ENCODE measurements around the gene CWC22. TPM values are rescaled to one million over a fixed set of nuclear protein-coding genes. Genes with fewer than 3 reads are reported as not detected.
A peak's percentile ranks its signal among the peaks of the same experiment; 100 is the strongest.

Gene CWC22
- total RNA-seq, 1 experiment from 2014 or later = 34.0 TPM

DNA sequence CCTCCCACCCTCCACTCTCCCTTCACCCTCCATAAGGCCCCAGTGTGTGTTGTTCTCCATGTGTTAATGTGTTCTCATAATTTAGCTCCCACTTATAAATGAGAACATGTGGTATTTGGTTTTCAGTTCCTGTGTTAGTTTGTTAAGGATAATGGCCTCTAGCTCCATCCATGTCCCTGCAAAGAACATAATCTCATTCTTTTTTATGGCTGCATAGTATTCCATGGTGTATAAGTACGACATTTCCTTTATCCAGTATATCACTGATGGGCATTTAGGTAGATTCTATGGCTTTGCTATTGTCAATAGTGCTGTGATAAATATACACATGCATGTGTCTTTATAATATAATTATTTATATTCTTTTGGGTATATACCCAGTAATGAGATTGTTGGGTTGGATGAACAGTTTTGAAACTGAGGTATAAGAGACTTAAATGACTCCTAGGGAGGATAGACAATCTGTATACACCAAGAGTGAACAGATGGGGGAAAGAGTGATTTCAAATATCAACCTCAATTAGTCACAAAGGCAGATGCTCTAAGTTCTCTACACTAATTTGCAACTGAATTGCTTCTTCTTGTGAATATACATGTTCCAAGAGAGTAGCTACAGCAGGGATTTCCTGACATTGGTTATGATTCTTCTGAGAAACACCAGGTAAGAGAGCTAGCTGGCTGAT lies 23.7 kb downstream of the CWC22 start:
- no peaks in the 10 kb centered on the region for H3K4me1 Mint-ChIP-seq (ENCODE audit: insufficient read depth, unreplicated experiment)
- no TSS peak for BruUV-seq (replicated peaks)
- no peak for DNase-seq (ENCODE audit: unreplicated experiment)
- TF ChIP-seq, protein P1, sequence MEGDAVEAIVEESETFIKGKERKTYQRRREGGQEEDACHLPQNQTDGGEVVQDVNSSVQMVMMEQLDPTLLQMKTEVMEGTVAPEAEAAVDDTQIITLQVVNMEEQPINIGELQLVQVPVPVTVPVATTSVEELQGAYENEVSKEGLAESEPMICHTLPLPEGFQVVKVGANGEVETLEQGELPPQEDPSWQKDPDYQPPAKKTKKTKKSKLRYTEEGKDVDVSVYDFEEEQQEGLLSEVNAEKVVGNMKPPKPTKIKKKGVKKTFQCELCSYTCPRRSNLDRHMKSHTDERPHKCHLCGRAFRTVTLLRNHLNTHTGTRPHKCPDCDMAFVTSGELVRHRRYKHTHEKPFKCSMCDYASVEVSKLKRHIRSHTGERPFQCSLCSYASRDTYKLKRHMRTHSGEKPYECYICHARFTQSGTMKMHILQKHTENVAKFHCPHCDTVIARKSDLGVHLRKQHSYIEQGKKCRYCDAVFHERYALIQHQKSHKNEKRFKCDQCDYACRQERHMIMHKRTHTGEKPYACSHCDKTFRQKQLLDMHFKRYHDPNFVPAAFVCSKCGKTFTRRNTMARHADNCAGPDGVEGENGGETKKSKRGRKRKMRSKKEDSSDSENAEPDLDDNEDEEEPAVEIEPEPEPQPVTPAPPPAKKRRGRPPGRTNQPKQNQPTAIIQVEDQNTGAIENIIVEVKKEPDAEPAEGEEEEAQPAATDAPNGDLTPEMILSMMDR (IDR thresholded peaks at IDR 0.05; ENCODE audit: unreplicated experiment) = no peak
- no peak overlapping the region for H3K27ac Mint-ChIP-seq (ENCODE audit: low read depth, unreplicated experiment)
- H3K4me3 Mint-ChIP-seq (ENCODE audit: unreplicated experiment) = no peak overlapping the region
- peaks cover 84% of the 10 kb centered on the region for H3K36me3 Mint-ChIP-seq (ENCODE audit: insufficient read depth, unreplicated experiment)
- no peaks in the 10 kb centered on the region for H3K9me3 Mint-ChIP-seq (ENCODE audit: unreplicated experiment)
- H3K27me3 Mint-ChIP-seq (ENCODE audit: insufficient read depth, unreplicated experiment) = no peaks in the 10 kb centered on the region
- ChIA-PET CTCF (interaction anchor here (1.5 to 3.5 kb wide), 2 partner anchors 18 to 93 kb away, joined by 4 to 17 read pairs; no protein-coding TSS in a partner anchor), POLR2A (interaction anchor here (0.8 kb wide), 1 partner anchor 8 kb away, joined by 3 read pairs; no protein-coding TSS in a partner anchor)
- intact Hi-C loops (cut with micrococcal nuclease) = no loop called here

DNA sequence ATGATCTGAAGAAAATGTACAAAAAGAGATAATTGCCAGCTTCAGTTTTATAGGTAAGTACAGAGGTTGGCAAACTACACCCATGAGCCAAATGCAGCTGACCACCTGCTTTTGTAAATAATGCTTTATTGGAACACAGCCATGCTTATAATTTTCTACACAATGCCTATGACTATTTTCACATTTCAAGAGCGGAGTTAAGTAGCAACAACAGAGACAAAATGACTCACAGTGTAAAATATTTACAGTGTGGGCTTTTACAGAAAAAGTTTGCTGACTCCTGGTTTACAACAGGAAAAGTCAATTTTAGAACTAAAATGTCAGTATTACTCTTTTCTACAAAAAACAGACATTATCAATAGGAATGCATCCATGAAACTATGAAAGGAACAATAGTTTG lies 26.0 kb downstream of the CWC22 start:
- intact Hi-C loops (cut with micrococcal nuclease) = no loop called here
- Mint-ChIP-seq H3K9me3 (ENCODE audit: unreplicated experiment) (no peaks in the 10 kb centered on the region), H3K27ac (ENCODE audit: low read depth, unreplicated experiment) (peak overlapping the region; percentile 12), H3K4me3 (ENCODE audit: unreplicated experiment) (no peak overlapping the region), H3K4me1 (ENCODE audit: insufficient read depth, unreplicated experiment) (no peaks in the 10 kb centered on the region), H3K27me3 (ENCODE audit: insufficient read depth, unreplicated experiment) (no peaks in the 10 kb centered on the region), H3K36me3 (ENCODE audit: insufficient read depth, unreplicated experiment) (peaks cover 66% of the 10 kb centered on the region)
- BruUV-seq (replicated peaks) = no TSS peak
- TF ChIP-seq, protein P1 (IDR thresholded peaks at IDR 0.05; ENCODE audit: unreplicated experiment) = no peak
- DNase-seq (ENCODE audit: unreplicated experiment) = peak; percentile 53
- CTCF ChIA-PET = interaction anchor here (0.6 to 3.5 kb wide), 2 partner anchors 30 to 95 kb away, joined by 4 to 17 read pairs; no protein-coding TSS in a partner anchor
- POLR2A ChIA-PET = interaction anchor here (0.7 kb wide), 1 partner anchor 24 kb away, joined by 3 read pairs; no protein-coding TSS in a partner anchor

DNA sequence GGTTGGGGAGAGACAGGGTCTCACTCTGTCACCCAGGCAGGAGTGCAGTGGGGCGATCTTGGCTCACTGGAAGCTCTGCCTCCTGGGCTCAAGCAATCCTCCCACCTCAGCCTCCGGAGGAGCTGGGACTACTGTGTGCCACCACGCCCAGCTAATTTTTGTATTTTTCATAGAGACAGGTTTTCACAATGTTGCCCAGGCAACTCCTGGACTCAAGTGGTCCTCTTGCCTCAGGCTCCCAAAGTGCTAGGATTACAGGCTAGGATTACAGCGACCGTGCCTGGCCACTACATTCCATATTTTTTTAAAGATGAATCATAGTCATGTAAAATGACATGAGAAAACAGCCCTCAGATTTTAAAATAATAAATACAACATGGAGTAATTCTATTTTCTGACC lies 32.3 kb downstream of the CWC22 start:
- Mint-ChIP-seq H3K27ac (ENCODE audit: low read depth, unreplicated experiment) (peak overlapping the region; percentile 88), H3K4me1 (ENCODE audit: insufficient read depth, unreplicated experiment) (peaks cover 16% of the 10 kb centered on the region), H3K27me3 (ENCODE audit: insufficient read depth, unreplicated experiment) (no peaks in the 10 kb centered on the region), H3K36me3 (ENCODE audit: insufficient read depth, unreplicated experiment) (peaks cover 54% of the 10 kb centered on the region), H3K4me3 (ENCODE audit: unreplicated experiment) (no peak overlapping the region), H3K9me3 (ENCODE audit: unreplicated experiment) (no peaks in the 10 kb centered on the region)
- POLR2A ChIA-PET = interaction anchor here (1.8 kb wide), 1 partner anchor 10 kb away, joined by 7 read pairs; no protein-coding TSS in a partner anchor
- BruUV-seq (replicated peaks) = no TSS peak
- intact Hi-C loops (cut with micrococcal nuclease) = no loop called here
- DNase-seq (ENCODE audit: unreplicated experiment) = peak; percentile 82
- TF ChIP-seq, protein P1 (IDR thresholded peaks at IDR 0.05; ENCODE audit: unreplicated experiment) = no peak
- CTCF ChIA-PET = no interaction called here

DNA sequence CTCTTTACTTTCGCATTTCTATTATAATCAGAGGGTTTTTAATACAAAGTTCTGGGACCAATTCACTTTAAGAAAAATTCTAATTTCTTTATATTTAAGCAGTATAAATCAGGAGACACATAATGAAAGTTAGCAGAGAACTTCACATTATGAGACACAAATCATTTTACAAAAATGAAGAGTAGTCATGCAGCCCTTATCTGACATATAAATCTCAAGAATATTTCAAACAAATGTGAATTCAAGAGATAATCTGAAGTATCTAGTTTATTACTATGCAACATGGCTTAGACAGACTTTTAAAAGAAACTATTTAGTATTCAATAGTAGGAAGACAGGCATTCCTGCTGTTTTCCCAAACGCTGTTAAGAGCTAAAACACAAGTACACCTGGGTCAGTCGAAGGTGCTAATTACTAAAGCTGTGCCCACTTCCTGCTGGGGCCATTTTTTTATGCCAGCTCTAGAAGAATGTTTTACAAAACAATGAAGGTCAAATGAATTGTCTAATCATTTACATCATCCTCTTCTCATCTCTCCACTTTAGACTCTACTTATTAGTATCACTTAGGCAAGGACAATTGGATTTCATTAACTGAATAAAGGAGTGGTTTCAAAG lies 40.2 kb downstream of the CWC22 start:
- intact Hi-C loops (cut with micrococcal nuclease) = no loop called here
- POLR2A ChIA-PET = no interaction called here
- peaks cover 8% of the 10 kb centered on the region for H3K4me1 Mint-ChIP-seq (ENCODE audit: insufficient read depth, unreplicated experiment)
- H3K27me3 Mint-ChIP-seq (ENCODE audit: insufficient read depth, unreplicated experiment) = no peaks in the 10 kb centered on the region
- TF ChIP-seq, protein P1 (IDR thresholded peaks at IDR 0.05; ENCODE audit: unreplicated experiment) = no peak
- CTCF ChIA-PET = no interaction called here
- no peak overlapping the region for H3K4me3 Mint-ChIP-seq (ENCODE audit: unreplicated experiment)
- no peak for DNase-seq (ENCODE audit: unreplicated experiment)
- peaks cover 62% of the 10 kb centered on the region for H3K36me3 Mint-ChIP-seq (ENCODE audit: insufficient read depth, unreplicated experiment)
- no TSS peak for BruUV-seq (replicated peaks)
- no peaks in the 10 kb centered on the region for H3K9me3 Mint-ChIP-seq (ENCODE audit: unreplicated experiment)
- H3K27ac Mint-ChIP-seq (ENCODE audit: low read depth, unreplicated experiment) = no peak overlapping the region

Data from MCF 10A (cell line).